H1 (cell line): ENCODE measurements around the gene FRS2. TPM values are rescaled to one million over a fixed set of nuclear protein-coding genes. Genes with fewer than 3 reads are reported as not detected.

Experiments
- CTCF ChIA-PET: fragments of 300-600 bp; sonication (Branson Sonifier 250); formaldehyde crosslinking; loops from one replicate; lab custom pipeline; 2021; ENCODE audit not compliant: partially characterized antibody; lab: Charles Lee
- POLR2A ChIA-PET: fragments of 300-600 bp; sonication (Branson Sonifier 250); formaldehyde crosslinking; loops from one replicate; lab custom pipeline; 2021; ENCODE audit warnings: inconsistent platforms; ENCODE audit not compliant: partially characterized antibody; lab: Charles Lee
- DNase-seq, 2 experiments: peaks; one replicate each; pipeline versions ENCODE4 v3.0.0 to v3.0.0-alpha.2; 2010 to 2022; ENCODE audit warnings: low spot score in 2 of 2, low read depth in 1 of 2, mixed read lengths in 1 of 2
- FAIRE-seq: peaks from 2 replicates; lab custom pipeline; 2011; peaks lifted over from hg19 to GRCh38; lab: Jason Lieb, UNC
- H2AFZ ChIP-seq: 2 replicates; pipeline ENCODE4 v1.8.1; 2012; ENCODE audit warnings: low read length, inconsistent platforms
- H2AK5ac ChIP-seq: 2 replicates; pipeline ENCODE4 v1.6.1; 2013; ENCODE audit warnings: low read depth, low read length
- H2BK120ac ChIP-seq: replicated peaks from 2 replicates; pipeline ENCODE3; 2013; ENCODE audit warnings: low read depth, low read length, inconsistent platforms
- H2BK12ac ChIP-seq: 2 replicates; pipeline ENCODE4 v1.6.1; 2013; ENCODE audit warnings: low read depth, low read length
- H2BK15ac ChIP-seq: 2 replicates; pipeline ENCODE4 v1.6.1; 2013; ENCODE audit warnings: low read length
- H2BK20ac ChIP-seq: 2 replicates; pipeline ENCODE4 v1.6.1; 2013; ENCODE audit warnings: low read length
- H2BK5ac ChIP-seq: 2 replicates; pipeline ENCODE4 v1.6.1; 2013; ENCODE audit warnings: low read depth, low read length
- H3K14ac ChIP-seq: 2 replicates; pipeline ENCODE4 v1.6.1; 2013; ENCODE audit warnings: inconsistent platforms; ENCODE audit not compliant: insufficient read length
- H3K18ac ChIP-seq: 2 replicates; pipeline ENCODE4 v1.6.1; 2013; ENCODE audit warnings: low read length; ENCODE audit errors: extremely low read depth
- H3K23ac ChIP-seq: 2 replicates; pipeline ENCODE4 v1.6.1; 2013; ENCODE audit warnings: inconsistent platforms; ENCODE audit not compliant: insufficient read length
- H3K23me2 ChIP-seq: 2 replicates; pipeline ENCODE4 v1.6.1; 2013; ENCODE audit warnings: low read depth, low read length
- H3K27ac ChIP-seq: 2 replicates; pipeline ENCODE4 v1.6.1; 2011; ENCODE audit warnings: low read depth, low read length, inconsistent platforms
- H3K27me3 ChIP-seq, 4 experiments: replicated peaks in 1 of 4; 1 replicate in 1 of 4; 2 replicates in 3 of 4; pipeline versions ENCODE4 v1.6.1 to v1.8.1; 2011 to 2013; ENCODE audit warnings: low read length in 3 of 4, mild to moderate bottlenecking in 3 of 4, inconsistent platforms in 2 of 4, mixed read lengths in 2 of 4, moderate library complexity in 1 of 4; ENCODE audit not compliant: control insufficient read depth in 3 of 4, insufficient read depth in 3 of 4; ENCODE audit errors: extremely low read depth in 1 of 4
- H3K36me3 ChIP-seq, 4 experiments: 2 replicates each; pipeline versions ENCODE4 v1.6.1 to v1.8.1; 2011 to 2013; ENCODE audit warnings: mild to moderate bottlenecking in 4 of 4, low read length in 3 of 4, moderate library complexity in 2 of 4, control low read depth in 1 of 4, inconsistent platforms in 1 of 4; ENCODE audit not compliant: insufficient read depth in 4 of 4, control insufficient read depth in 2 of 4
- H3K4ac ChIP-seq: replicated peaks from 2 replicates; pipeline ENCODE3; 2013; ENCODE audit warnings: low read length, low read depth, mixed read lengths, inconsistent platforms; ENCODE audit not compliant: insufficient read length
- H3K4me1 ChIP-seq, 4 experiments: replicated peaks in 1 of 4; 1 replicate in 1 of 4; 2 replicates in 3 of 4; pipeline versions ENCODE4 v1.6.1 to v1.8.1; 2011 to 2013; ENCODE audit warnings: low read length in 3 of 4, inconsistent platforms in 2 of 4, mixed read lengths in 1 of 4; ENCODE audit not compliant: insufficient read depth in 4 of 4, control insufficient read depth in 3 of 4
- H3K4me2 ChIP-seq, 2 experiments: 2 replicates each; pipeline versions ENCODE4 v1.6.1 to v1.8.1; 2011 to 2013; ENCODE audit warnings: low read depth in 2 of 2, low read length in 2 of 2, control low read depth in 1 of 2, inconsistent platforms in 1 of 2, mild to moderate bottlenecking in 1 of 2; ENCODE audit not compliant: insufficient read depth in 1 of 2
- H3K4me3 ChIP-seq, 4 experiments: fragments of 200-600, 300-600 bp in 1 of 4; sonication (generic), shearing (Covaris generic), sonication (Bioruptor Twin) in 1 of 4; 2 replicates each; pipeline versions ENCODE4 v1.5.1 to v1.8.1; 2011 to 2016; ENCODE audit warnings: low read length in 4 of 4, low read depth in 3 of 4, control low read depth in 2 of 4, inconsistent platforms in 2 of 4, mild to moderate bottlenecking in 2 of 4, mixed read lengths in 1 of 4, moderate library complexity in 1 of 4; ENCODE audit not compliant: insufficient read depth in 2 of 4; ENCODE audit errors: extremely low read depth in 1 of 4
- H3K56ac ChIP-seq: replicated peaks from 2 replicates; pipeline ENCODE3; 2013; ENCODE audit warnings: low read depth, mild to moderate bottlenecking, mixed read lengths, low read length, inconsistent platforms; ENCODE audit not compliant: insufficient read length
- H3K79me1 ChIP-seq: 2 replicates; pipeline ENCODE4 v1.6.1; 2013; ENCODE audit warnings: low read depth, low read length, control low read depth
- H3K79me2 ChIP-seq, 2 experiments: 2 replicates each; pipeline versions ENCODE4 v1.6.1 to v1.8.1; 2012 to 2013; ENCODE audit warnings: low read length in 2 of 2, mild to moderate bottlenecking in 2 of 2, inconsistent platforms in 1 of 2; ENCODE audit not compliant: insufficient read depth in 2 of 2, control insufficient read depth in 1 of 2
- H3K9ac ChIP-seq, 4 experiments: replicated peaks in 1 of 4; 1 replicate in 1 of 4; 2 replicates in 3 of 4; pipeline versions ENCODE4 v1.6.1 to v1.8.1; 2011 to 2013; ENCODE audit warnings: low read depth in 3 of 4, low read length in 3 of 4, control low read depth in 2 of 4, mild to moderate bottlenecking in 2 of 4, moderate library complexity in 2 of 4, inconsistent platforms in 1 of 4; ENCODE audit errors: extremely low read depth in 1 of 4
- H3K9me3 ChIP-seq, 2 experiments: 2 replicates each; pipeline versions ENCODE4 v1.6.1 to v1.8.1; 2012 to 2013; ENCODE audit warnings: mild to moderate bottlenecking in 2 of 2, moderate library complexity in 2 of 2, control low read depth in 1 of 2, inconsistent platforms in 1 of 2, low read depth in 1 of 2, low read length in 1 of 2, mixed read lengths in 1 of 2; ENCODE audit not compliant: insufficient read depth in 2 of 2
- H4K20me1 ChIP-seq, 2 experiments: replicated peaks in 1 of 2; 2 replicates each; pipeline versions ENCODE3 to v1.8.1; 2011 to 2013; ENCODE audit warnings: inconsistent platforms in 2 of 2, low read length in 2 of 2, mild to moderate bottlenecking in 1 of 2; ENCODE audit not compliant: insufficient read depth in 2 of 2, control insufficient read depth in 1 of 2
- H4K5ac ChIP-seq: 2 replicates; pipeline ENCODE4 v1.6.1; 2013; ENCODE audit warnings: low read length, low read depth, mixed read lengths, inconsistent platforms; ENCODE audit not compliant: insufficient read length
- H4K8ac ChIP-seq: 2 replicates; pipeline ENCODE4 v1.8.0; 2013; ENCODE audit warnings: mild to moderate bottlenecking, moderate library complexity, low read length, inconsistent platforms; ENCODE audit not compliant: insufficient read depth; ENCODE audit errors: extremely low read depth
- H4K91ac ChIP-seq: replicated peaks from 2 replicates; pipeline ENCODE3; 2013; ENCODE audit warnings: low read length, mixed read lengths, inconsistent platforms; ENCODE audit not compliant: insufficient read length
- ASH2L ChIP-seq: fragments of 200-600, 300-600 bp; sonication (generic); IDR thresholded peaks from one replicate; pipeline ENCODE4 v1.7.1; 2017; ENCODE audit warnings: low read length
- CEBPB ChIP-seq: IDR thresholded peaks from 2 replicates; pipeline ENCODE4 v1.6.1; 2012; ENCODE audit warnings: low read depth, low read length
- FOSL1 ChIP-seq: IDR thresholded peaks from 2 replicates; pipeline ENCODE4 v1.6.1; 2011; ENCODE audit warnings: mild to moderate bottlenecking, low read depth, low read length, moderate library complexity; ENCODE audit not compliant: insufficient read depth
- KDM4A ChIP-seq: IDR thresholded peaks from one replicate; pipeline ENCODE4 v1.7.1; 2012; ENCODE audit warnings: low read depth, mild to moderate bottlenecking, moderate library complexity, low read length, inconsistent platforms; ENCODE audit not compliant: severe bottlenecking
- KDM5A ChIP-seq: fragments of 200-600 bp; IDR thresholded peaks from 2 replicates; pipeline ENCODE4 v1.7.1; 2012; ENCODE audit warnings: mild to moderate bottlenecking, low read length, inconsistent platforms, mixed read lengths
- MAFK ChIP-seq: IDR thresholded peaks from 2 replicates; pipeline ENCODE4 v1.6.1; 2012; ENCODE audit warnings: low read depth, mild to moderate bottlenecking, improper control_type of control experiment, low read length
- MAX ChIP-seq: IDR thresholded peaks from 2 replicates; pipeline ENCODE4 v1.6.1; 2012; ENCODE audit warnings: inconsistent platforms
- RXRA ChIP-seq: IDR thresholded peaks from 2 replicates; pipeline ENCODE4 v1.6.1; 2011; ENCODE audit warnings: low read depth, mild to moderate bottlenecking, low read length, moderate library complexity; ENCODE audit not compliant: insufficient read depth
- SIRT6 ChIP-seq: IDR thresholded peaks from one replicate; pipeline ENCODE4 v1.7.1; 2012; ENCODE audit warnings: low read length, inconsistent platforms
- SIX5 ChIP-seq: IDR thresholded peaks from 2 replicates; pipeline ENCODE4 v1.6.1; 2011; ENCODE audit warnings: mild to moderate bottlenecking, low read depth, low read length
- SP1 ChIP-seq: IDR thresholded peaks from 2 replicates; pipeline ENCODE4 v1.6.1; 2011; ENCODE audit warnings: low read depth, low read length
- SRF ChIP-seq: IDR thresholded peaks from 2 replicates; pipeline ENCODE4 v1.6.1; 2011; ENCODE audit warnings: mild to moderate bottlenecking, low read depth, low read length, moderate library complexity
- TAF7 ChIP-seq: optimal IDR thresholded peaks from 2 replicates; pipeline ENCODE3; 2011; ENCODE audit warnings: low read depth, mild to moderate bottlenecking, inconsistent platforms, low read length, moderate library complexity, borderline replicate concordance
- WGBS, 2 experiments: shearing (Covaris generic) in 1 of 2; methylation state at CpG; one replicate each; pipeline versions ENCODE4 v1.1.6 to v1.1.7; 2013 to 2015; ENCODE audit warnings: low lambda C conversion rate in 2 of 2, mixed read lengths in 2 of 2, inconsistent platforms in 1 of 2, low coverage in 1 of 2, missing lambda C conversion rate in 1 of 2; ENCODE audit not compliant: insufficient replicate concordance in 2 of 2, insufficient coverage in 1 of 2, insufficient read length in 1 of 2; ENCODE audit errors: extremely low coverage in 1 of 2, missing lambda C conversion rate in 1 of 2; 5-methylcytosine and 5-hydroxymethylcytosine counted together
- polyA plus RNA-seq, 7 experiments: library from polyadenylated mRNA; depleted of rRNA in 3 of 7; stranded (reverse) in 5 of 7; unstranded in 2 of 7; fragments of >200 nt in 5 of 7; fragments of 200-250 nt in 2 of 7; gene quantifications; 1 replicate in 5 of 7; 2 replicates in 1 of 7; 4 replicates in 1 of 7; pipeline versions ENCODE4 v1.2.1 to v1.2.3, GENCODE V29; 2011 to 2013; ENCODE audit warnings: missing spikeins in 2 of 7, mixed read lengths in 2 of 7
- total RNA-seq: library from RNA; stranded (reverse); fragmentation: NEBNext Ultra II Directional; extraction: Animal tissue kit (Norgen Biotek cat#: 25700); gene quantifications from 2 replicates; pipeline ENCODE4 v1.2.1, GENCODE V29; 2021
- TF ChIP-seq, protein P1 (sequence below): IDR thresholded peaks from 2 replicates; pipeline ENCODE4 v1.6.1; 2012; ENCODE audit warnings: inconsistent platforms

Gene FRS2
- total and polyA plus RNA-seq, 2 of the 8 experiments (the other 6 are each of a cell fraction or from before 2014, with no cell fraction given): 10.3 to 35.8 TPM

- H4K8ac ChIP-seq: no peak overlapping the region
- H4K91ac ChIP-seq: no peak overlapping the region
- H2BK20ac ChIP-seq: no peak overlapping the region
- no peak overlapping the region for H3K56ac ChIP-seq
- H3K23me2 ChIP-seq: no peaks in the 10 kb centered on the region
- H3K9me3 ChIP-seq: no peaks in the 10 kb centered on the region
- H3K14ac ChIP-seq: no peak overlapping the region
- H2BK5ac ChIP-seq: no peak overlapping the region
- H2BK15ac ChIP-seq: no peak overlapping the region
- H3K9ac ChIP-seq: no peak overlapping the region
- 94% methylated on average over 14 of the region's 14 CpGs; no CpG with 5 or more reads in 1 of the 2 experiments for WGBS, 2 experiments
- H3K27me3 ChIP-seq: no peaks in the 10 kb centered on the region; a peak in 1 of 7 replicates
- H4K5ac ChIP-seq: no peak overlapping the region
- H3K4me1 ChIP-seq: no peaks in the 10 kb centered on the region
- POLR2A ChIA-PET: interaction anchor here (2.0 kb wide), 1 partner anchor 13 kb away, joined by 5 read pairs; no protein-coding TSS in a partner anchor
- CTCF ChIA-PET: interaction anchor here (2.1 to 7.1 kb wide), 2 partner anchors 14 to 23 kb away, joined by 14 to 67 read pairs; no protein-coding TSS in a partner anchor
- FAIRE-seq: no peak
- H2AK5ac ChIP-seq: no peak overlapping the region
- no peak overlapping the region for H3K27ac ChIP-seq
- no peak for DNase-seq
- no peaks in the 10 kb centered on the region for H3K36me3 ChIP-seq
- no peak overlapping the region for H3K23ac ChIP-seq
- H3K4me3 ChIP-seq: no peak overlapping the region
- H3K79me2 ChIP-seq: no peaks in the 10 kb centered on the region
- H4K20me1 ChIP-seq: no peaks in the 10 kb centered on the region
- H3K18ac ChIP-seq: no peak overlapping the region
- H3K79me1 ChIP-seq: no peaks in the 10 kb centered on the region
- H2BK120ac ChIP-seq: no peak overlapping the region
- H3K4me2 ChIP-seq: no peak overlapping the region
- H2BK12ac ChIP-seq: no peak overlapping the region
- H3K4ac ChIP-seq: no peak overlapping the region
- peak overlapping the region; percentile 29; the same call in 1 of the 2 replicates for H2AFZ ChIP-seq
- no peak for TF ChIP-seq MAX
- TF ChIP-seq, protein P1, sequence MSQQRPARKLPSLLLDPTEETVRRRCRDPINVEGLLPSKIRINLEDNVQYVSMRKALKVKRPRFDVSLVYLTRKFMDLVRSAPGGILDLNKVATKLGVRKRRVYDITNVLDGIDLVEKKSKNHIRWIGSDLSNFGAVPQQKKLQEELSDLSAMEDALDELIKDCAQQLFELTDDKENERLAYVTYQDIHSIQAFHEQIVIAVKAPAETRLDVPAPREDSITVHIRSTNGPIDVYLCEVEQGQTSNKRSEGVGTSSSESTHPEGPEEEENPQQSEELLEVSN: no peak
- no peak for TF ChIP-seq SIRT6
- no peak for TF ChIP-seq KDM5A
- TF ChIP-seq SP1: no peak
- no peak for TF ChIP-seq TAF7
- TF ChIP-seq KDM4A: no peak
- TF ChIP-seq ASH2L: no peak
- no peak for TF ChIP-seq SRF
- no peak for TF ChIP-seq MAFK
- TF ChIP-seq CEBPB: no peak
- no peak for TF ChIP-seq RXRA
- TF ChIP-seq FOSL1: no peak
- TF ChIP-seq SIX5: no peak
Observed at GRCh38 chr12:69616025-69616424, 145.8 kb downstream of the FRS2 start.
